Panc1 (cell line): Measurements from ENCODE around the gene AHRR.

ENCODE experiments used
- TCF7L2 ChIP-seq: IDR thresholded peaks from 2 replicates; pipeline ENCODE4 v1.6.1; 2011; ENCODE audit warnings: mild to moderate bottlenecking, low read depth, low read length, inconsistent platforms
- TF ChIP-seq, protein P1 (sequence below): fragments of 450-650 bp; IDR thresholded peaks from 2 replicates; pipeline ENCODE4 v1.5.1; 2017; ENCODE audit warnings: mild to moderate bottlenecking

DNA sequence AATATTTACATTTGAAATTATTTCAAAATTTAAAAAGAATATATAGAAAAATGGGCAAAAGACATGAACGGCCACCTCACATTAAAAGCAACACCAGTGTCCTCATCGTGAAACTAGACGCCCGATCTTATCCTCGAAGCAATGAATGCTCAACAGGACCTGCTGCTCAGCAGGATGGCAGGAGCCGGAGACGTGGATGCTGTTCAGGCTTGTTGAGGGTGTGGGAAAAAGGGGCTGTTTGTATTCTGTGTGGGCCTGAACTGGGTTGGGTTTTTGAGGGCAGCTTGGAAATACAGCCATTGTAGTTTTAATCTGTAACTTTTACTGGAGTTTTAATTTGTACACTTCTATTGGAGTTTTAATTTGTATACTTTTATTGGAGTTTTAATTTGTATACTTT, 141.8 kb downstream of the AHRR start:
- TF ChIP-seq, protein P1, sequence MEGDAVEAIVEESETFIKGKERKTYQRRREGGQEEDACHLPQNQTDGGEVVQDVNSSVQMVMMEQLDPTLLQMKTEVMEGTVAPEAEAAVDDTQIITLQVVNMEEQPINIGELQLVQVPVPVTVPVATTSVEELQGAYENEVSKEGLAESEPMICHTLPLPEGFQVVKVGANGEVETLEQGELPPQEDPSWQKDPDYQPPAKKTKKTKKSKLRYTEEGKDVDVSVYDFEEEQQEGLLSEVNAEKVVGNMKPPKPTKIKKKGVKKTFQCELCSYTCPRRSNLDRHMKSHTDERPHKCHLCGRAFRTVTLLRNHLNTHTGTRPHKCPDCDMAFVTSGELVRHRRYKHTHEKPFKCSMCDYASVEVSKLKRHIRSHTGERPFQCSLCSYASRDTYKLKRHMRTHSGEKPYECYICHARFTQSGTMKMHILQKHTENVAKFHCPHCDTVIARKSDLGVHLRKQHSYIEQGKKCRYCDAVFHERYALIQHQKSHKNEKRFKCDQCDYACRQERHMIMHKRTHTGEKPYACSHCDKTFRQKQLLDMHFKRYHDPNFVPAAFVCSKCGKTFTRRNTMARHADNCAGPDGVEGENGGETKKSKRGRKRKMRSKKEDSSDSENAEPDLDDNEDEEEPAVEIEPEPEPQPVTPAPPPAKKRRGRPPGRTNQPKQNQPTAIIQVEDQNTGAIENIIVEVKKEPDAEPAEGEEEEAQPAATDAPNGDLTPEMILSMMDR, result no peak
- no peak for TF ChIP-seq TCF7L2
